Endometrial microvascular endothelial cells (primary cell): ENCODE data around the gene FHIP1A. TPM values are rescaled to one million over a fixed set of nuclear protein-coding genes. Genes with fewer than 3 reads are reported as not detected.

ENCODE experiments used
- in situ Hi-C: cut with HindIII; loops from 2 replicates; pipeline ENCODE4 v1.10.0; 2017; ENCODE audit warnings: low sequenced_read_pairs, low pct_unique_long_range_greater_than_20kb; ENCODE audit errors: inconsistent ontology term
- total RNA-seq: library from RNA; depleted of rRNA; stranded (reverse); fragments of >200 nt; gene quantifications from one replicate; pipeline ENCODE4 v1.2.3, GENCODE V29; 2015; ENCODE audit errors: inconsistent ontology term

Gene FHIP1A
- total RNA-seq, 1 donor from 2014 or later, result 0.46 TPM

GRCh38 chr4:151442002-151442401 lies 33.0 kb downstream of the FHIP1A start:
- in situ Hi-C loops, result no loop called here

- in situ Hi-C loops, result no loop called here
These were observed 34.3 kb downstream of the FHIP1A start for GRCh38 chr4:151443247-151443646.

- in situ Hi-C loops, result no loop called here
These were observed 34.8 kb downstream of the FHIP1A start for GRCh38 chr4:151443752-151444151.

GRCh38 chr4:151446208-151446607 lies 37.2 kb downstream of the FHIP1A start:
- in situ Hi-C loops, result no loop called here

- in situ Hi-C loops, result no loop called here
These were observed 45.5 kb downstream of the FHIP1A start for GRCh38 chr4:151454513-151454912.

- in situ Hi-C loops, result no loop called here
These were observed 46.2 kb downstream of the FHIP1A start for GRCh38 chr4:151455212-151455611.

- in situ Hi-C loops, result no loop called here
These were observed 49.2 kb downstream of the FHIP1A start for GRCh38 chr4:151458148-151458547.

Other genes with a start within 250 kb of the FHIP1A start
- not detected for gene PRSS48, start 132.0 kb upstream of the FHIP1A start, total RNA-seq
- 49.5 TPM for gene SH3D19, start 83.6 kb upstream of the FHIP1A start, total RNA-seq